ENCODE results near the gene TYW5.
"Not testable (repeated sequence)": the region's sequence is repeated elsewhere in the genome, so short reads cannot be mapped to it uniquely, and the experiment has no call there.

TYW5 gene

DNA sequence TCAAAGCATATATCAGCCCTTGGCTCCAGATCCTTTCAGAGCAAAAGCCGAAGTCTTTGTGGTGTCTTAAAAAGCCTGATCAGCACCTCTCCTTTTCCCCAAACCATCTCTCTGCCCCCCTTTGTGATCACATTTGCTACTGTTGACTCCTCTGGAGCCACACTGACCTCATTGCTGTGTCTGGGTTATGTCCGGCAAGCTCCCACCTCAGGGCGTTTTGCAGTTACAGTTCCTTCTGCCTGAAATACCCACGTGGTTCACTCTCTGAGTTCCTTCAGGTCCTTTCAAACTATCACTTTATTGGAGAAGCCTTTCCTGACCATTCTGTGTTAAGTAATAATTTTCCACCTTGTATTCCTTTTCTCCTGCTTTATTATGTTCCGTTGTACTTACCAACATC lies 32.4 kb downstream of the TYW5 start:
- no peak for DNase-seq (ENCODE audit: low read depth, low spot score)

DNA sequence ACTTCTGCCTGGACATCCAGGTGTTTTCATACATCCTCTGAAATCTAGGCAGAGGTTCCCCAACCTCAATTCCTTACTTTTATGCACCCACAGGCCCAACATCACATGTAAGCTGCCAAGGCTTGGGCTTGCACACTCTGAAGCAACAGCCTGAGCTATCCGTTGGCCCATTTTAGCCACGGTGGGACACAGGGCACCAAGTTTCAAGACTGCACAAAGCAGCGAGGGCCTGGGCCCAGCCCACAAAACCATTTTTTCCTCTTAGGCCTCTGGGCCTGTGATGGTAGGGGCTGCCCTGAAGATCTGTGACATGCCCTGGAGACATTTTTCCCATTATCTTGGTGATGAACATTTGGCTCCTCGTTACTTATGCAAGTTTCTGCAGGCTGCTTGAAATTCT lies 38.3 kb downstream of the TYW5 start:
- DNase-seq (ENCODE audit: low read depth, low spot score), result no peak

DNA sequence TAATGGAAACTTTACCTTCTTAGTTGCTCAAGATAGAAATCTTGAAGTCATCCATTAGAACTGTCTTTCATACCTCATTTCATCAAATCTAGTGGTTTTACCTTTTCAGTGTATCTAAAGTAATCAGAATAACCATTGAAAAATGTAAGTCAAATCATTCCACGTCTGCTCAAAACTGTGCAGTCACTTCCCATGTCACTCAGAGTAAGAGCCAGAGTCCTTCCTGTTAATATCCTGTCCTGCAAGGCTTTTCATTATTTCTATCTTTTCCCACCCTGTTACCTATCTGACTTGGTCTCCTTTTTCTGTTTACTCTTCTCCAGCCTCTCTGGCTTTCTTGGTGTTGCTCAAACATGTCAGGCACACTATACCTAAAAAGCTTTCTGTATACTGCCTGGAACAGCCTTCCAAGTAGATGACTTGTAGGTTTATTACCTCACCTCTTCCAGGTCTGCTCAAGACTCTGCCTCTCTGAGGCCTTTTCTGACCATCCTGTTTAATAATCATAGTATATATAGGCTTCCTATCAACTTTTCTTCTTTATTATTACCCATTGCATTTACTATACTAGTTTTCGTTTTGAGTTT lies 40.8 kb downstream of the TYW5 start:
- DNase-seq (ENCODE audit: low read depth, low spot score), result no peak

GRCh38 chr2:199912553-199913114 lies 42.7 kb downstream of the TYW5 start:
- DNase-seq (ENCODE audit: low read depth, low spot score), result not testable (repeated sequence)

- DNase-seq (ENCODE audit: low read depth, low spot score), result no peak
Observed at GRCh38 chr2:199911877-199912161, 43.5 kb downstream of the TYW5 start.

- DNase-seq (ENCODE audit: low read depth, low spot score), result peak; percentile 73
Observed at GRCh38 chr2:199911052-199911876, 44.0 kb downstream of the TYW5 start, which contains the start of gene C2orf69. C2orf69 (plus strand) TSS chr2:199911293; CDS start chr2:199911439, 146 bp downstream.

DNA sequence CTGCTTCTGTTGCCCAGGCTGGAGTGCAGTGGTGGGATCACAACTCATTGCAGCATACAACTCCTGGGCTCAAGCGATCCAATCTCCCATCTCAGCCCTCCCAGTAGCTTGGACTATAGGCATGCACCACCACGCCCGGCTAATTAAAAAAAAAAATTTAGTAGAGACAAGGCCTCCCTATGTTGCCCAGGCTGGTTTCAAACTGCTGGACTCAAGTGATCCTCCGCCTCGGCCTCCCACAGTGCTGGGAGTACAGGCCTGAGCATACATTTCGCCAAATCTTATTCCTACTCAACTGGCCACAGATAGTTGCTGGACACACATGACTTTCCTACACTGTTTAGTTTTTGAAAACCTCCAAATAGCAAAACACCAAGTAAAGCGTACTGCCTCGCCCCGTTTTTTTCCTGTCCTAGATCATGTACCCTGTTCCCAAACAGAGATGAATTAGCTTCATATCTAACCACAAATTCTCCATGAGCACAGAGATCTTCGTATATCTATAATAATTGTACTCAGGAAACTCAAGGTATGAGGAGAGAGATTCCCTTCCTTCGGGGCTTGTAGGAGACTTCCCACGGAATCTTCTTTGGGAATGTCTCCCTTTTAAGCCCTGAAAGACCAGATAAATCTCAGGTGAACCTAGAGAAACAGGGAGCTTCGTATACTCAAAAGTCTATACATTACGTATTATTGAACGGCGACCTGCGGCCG lies 44.8 kb downstream of the TYW5 start:
- no peak for DNase-seq (ENCODE audit: low read depth, low spot score)

DNA sequence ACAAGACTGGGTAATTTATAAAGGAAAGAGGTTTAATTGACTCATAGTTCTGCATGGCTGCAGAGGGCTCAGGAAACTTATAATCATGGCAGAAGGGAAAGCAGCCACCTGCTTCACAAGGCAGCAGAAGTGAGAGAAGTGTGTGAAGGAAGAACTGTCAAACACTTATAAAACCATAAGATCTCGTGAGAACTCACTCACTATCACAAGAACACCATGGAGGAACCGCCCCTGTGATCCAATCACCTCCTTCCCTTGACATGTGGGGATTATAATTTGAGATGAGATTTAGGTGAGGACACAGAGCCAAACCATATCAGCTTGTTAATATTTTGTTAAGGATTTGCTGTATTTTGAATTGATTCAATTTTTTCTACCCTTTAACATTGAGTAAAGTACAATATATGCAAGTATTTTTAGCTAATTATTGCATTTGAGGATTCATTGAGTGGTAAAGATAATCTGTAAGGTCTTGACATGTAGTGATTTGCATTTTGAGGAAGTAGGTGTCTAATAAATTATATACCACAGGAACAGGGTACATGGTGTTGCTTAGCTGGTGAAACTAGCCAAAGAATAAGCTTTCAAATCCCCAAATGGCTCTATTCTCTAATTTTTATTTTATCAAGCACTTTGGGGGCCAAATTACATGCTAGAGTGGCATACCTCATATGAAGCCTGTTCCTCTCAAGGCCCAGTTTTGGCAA lies 48.1 kb downstream of the TYW5 start:
- no peak for DNase-seq (ENCODE audit: low read depth, low spot score)

- DNase-seq (ENCODE audit: low read depth, low spot score), result no peak
Observed at GRCh38 chr2:199903111-199903510, 52.2 kb downstream of the TYW5 start.

- no peak for DNase-seq (ENCODE audit: low read depth, low spot score)
Observed at GRCh38 chr2:199902486-199903110, 52.7 kb downstream of the TYW5 start.

DNA sequence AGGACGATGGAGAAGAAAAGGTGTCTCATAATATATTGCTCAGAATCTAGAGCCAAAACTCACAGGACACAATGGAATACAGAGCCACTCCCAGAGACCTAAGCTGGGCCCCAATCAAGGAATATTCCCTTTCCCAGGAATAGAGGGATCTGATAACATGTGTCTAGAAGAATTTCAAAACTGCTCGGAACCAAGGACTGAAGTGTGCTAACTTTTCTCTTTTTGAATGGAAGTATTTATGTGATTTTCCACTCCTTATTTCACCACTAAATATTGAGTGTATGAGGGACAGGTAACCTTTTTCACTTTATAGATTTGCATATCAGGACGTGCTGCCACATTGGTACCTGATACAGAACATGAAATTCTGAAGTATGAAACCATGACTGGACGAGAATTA lies 53.3 kb downstream of the TYW5 start:
- no peak for DNase-seq (ENCODE audit: low read depth, low spot score)

GRCh38 chr2:199896617-199897016 lies 58.7 kb downstream of the TYW5 start:
- DNase-seq (ENCODE audit: low read depth, low spot score), result no peak

DNA sequence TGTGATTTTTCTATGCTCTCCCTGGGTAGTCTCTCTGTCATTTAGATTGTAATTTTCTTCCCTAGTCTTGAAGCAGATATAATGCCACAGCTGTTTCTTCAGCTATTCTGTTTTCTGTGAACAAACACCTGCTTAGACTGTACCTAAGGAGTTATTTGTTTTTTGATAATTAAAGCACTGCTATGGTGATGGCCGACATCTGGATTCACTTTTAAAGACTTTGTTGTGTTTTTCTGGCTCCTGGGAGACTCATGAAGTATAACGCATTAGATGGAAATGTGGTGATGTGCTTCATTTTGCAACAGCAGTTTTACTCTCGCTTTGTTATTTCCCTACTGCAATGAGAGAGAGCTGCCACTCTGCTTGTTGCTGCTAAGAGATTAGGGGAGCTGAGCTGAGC lies 59.9 kb downstream of the TYW5 start:
- no peak for DNase-seq (ENCODE audit: low read depth, low spot score)

DNA sequence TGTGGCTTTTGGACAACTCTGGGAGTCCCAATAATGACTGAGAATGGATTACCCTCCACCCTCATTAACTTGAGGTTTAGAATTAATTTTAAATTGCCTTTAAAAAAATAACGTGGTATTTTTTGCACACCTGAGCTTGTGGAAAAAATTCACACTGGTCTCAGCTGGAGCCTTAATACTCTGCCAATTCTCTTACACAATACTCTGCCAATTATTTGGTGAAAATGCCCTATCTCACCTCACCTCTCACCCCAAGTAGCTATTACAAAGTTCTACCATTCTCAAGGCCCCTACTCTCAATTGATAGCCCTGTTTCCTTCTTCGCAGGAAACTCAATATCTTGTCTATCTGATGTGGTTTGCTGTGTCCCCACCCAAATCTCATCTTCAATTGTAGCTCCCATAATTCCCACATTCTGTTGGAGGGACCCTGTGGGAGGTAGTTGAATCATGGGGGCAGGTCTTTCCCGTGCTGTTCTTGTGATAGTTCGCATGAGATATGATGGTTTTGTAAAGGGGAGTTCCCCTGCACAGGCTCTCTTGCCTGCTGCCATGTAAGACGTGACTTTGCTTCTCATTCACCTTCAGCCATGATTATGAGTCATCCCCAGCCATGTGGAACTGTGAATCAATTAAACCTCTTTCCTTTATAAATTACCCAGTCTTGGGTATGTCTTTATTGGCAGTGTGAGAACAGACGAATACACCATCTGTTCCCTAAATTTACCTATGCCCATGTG lies 71.6 kb downstream of the TYW5 start:
- DNase-seq (ENCODE audit: low read depth, low spot score), result no peak

DNA sequence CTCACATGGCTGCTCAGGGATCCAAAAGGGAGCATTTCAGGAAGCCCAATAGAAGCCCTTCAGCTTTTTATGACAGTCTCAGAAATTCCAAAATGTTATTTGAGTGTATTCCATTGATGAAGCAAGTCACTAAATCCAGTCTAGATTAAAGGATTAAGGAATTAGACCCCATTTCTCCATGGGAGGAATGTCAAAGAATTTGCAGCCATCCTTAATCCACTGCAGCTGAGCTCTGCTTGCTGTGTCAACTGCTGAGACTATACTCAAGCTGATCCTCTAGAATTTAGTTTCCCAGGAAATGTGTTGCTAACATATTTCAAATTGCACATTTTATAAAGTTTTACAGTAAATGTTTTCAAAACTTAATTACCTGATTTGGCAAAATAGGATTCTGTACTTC lies 72.6 kb downstream of the TYW5 start:
- DNase-seq (ENCODE audit: low read depth, low spot score), result no peak

Data from activated naive CD8-positive, alpha-beta T cell treated with anti-CD3 and anti-CD28 coated beads, Interleukin-2, amount 50 U/mL, for 16 hours (primary cell).